ENCODE measurements around the gene NSUN7.

NSUN7 gene

DNA sequence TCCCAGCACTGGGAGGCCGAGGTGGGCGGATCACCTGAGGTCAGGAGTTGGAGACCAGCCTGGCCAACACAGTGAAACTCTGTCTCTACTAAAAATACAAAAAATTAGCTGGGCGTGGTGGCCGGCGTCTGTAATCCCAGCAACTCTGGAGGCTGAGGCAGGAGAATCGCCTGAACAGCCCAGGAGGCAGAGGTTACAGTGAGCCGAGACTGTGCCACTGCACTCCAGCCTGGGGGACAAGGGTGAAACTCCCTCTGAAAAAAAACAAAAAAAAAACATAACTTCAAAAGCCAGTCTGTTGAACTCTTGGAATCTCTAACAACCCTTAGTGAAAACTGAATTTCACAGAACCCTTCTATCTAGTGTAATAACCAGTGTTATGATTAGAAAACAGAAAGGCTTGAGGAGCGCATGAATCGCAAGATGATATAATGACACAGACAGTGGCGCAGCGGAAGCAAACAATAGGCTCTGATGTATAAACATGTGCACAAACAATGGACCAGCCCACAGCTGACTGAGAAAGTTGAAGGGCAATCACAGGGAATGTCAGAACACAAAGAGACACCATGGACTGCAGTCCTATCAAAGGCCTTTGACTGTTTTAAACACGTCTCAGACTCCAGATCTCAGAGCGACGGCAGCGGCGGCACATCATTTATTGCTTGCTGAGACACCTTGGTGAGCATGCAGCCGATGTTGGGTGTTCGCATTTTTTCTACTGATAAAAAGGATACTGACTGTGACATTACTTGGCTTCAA lies 81.6 kb downstream of the NSUN7 start:
- Histone ChIP-seq H3K4me3 (ENCODE audit: low read depth in 1 of 2, low read length in 2 of 2) (no peak overlapping the region), H3K36me3 (ENCODE audit: insufficient read depth, low read length) (no peaks in the 10 kb centered on the region), H3K9me3 (ENCODE audit: insufficient read depth, low read length, severe bottlenecking) (no peaks in the 10 kb centered on the region), H2AFZ (ENCODE audit: low read depth, low read length) (no peak overlapping the region), H3K4me1 (ENCODE audit: insufficient read depth, low read length) (no peaks in the 10 kb centered on the region), H4K20me1 (ENCODE audit: insufficient read depth, low read length) (no peaks in the 10 kb centered on the region), H3K9ac (ENCODE audit: low read depth, low read length) (no peak overlapping the region), H3K27me3 (ENCODE audit: insufficient read depth, low read length, poor library complexity) (no peaks in the 10 kb centered on the region), H3K27ac (ENCODE audit: low read length) (no peak overlapping the region), H3K79me2 (ENCODE audit: insufficient read depth, low read length) (no peaks in the 10 kb centered on the region), H3K4me2 (ENCODE audit: insufficient read depth, low read length) (no peak overlapping the region)
- no peak for ATAC-seq (ENCODE audit: insufficient read depth, low read depth)
- no peak for DNase-seq
- TF ChIP-seq EZH2 (IDR thresholded peaks at IDR 0.05; ENCODE audit: borderline replicate concordance, low read depth, low read length, severe bottlenecking): no peak
- TF ChIP-seq, protein P1, sequence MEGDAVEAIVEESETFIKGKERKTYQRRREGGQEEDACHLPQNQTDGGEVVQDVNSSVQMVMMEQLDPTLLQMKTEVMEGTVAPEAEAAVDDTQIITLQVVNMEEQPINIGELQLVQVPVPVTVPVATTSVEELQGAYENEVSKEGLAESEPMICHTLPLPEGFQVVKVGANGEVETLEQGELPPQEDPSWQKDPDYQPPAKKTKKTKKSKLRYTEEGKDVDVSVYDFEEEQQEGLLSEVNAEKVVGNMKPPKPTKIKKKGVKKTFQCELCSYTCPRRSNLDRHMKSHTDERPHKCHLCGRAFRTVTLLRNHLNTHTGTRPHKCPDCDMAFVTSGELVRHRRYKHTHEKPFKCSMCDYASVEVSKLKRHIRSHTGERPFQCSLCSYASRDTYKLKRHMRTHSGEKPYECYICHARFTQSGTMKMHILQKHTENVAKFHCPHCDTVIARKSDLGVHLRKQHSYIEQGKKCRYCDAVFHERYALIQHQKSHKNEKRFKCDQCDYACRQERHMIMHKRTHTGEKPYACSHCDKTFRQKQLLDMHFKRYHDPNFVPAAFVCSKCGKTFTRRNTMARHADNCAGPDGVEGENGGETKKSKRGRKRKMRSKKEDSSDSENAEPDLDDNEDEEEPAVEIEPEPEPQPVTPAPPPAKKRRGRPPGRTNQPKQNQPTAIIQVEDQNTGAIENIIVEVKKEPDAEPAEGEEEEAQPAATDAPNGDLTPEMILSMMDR (IDR thresholded peaks at IDR 0.05; ENCODE audit: borderline replicate concordance, extremely low read depth, low read length, poor library complexity, severe bottlenecking): no peak

DNA sequence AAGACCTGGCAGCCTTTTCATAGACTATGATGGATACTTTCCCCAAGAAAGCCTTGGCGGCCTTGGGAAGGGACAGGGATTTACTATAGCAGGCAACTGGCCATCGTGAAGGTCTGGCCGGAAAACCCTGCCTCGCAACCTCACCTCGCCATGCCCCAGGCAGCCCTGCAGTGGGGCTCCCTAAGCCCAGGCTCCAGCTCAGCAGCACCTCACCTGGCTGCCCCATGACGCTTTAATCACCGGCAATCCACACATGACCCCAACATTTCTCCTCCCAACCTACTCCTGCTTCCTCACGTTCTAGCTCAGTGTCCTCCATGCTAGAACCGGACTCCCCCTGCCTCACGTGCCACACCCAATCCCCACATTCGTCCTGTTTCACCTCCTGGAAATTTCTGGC lies 82.4 kb downstream of the NSUN7 start:
- H3K4me1 ChIP-seq (ENCODE audit: insufficient read depth, low read length): no peaks in the 10 kb centered on the region

DNA sequence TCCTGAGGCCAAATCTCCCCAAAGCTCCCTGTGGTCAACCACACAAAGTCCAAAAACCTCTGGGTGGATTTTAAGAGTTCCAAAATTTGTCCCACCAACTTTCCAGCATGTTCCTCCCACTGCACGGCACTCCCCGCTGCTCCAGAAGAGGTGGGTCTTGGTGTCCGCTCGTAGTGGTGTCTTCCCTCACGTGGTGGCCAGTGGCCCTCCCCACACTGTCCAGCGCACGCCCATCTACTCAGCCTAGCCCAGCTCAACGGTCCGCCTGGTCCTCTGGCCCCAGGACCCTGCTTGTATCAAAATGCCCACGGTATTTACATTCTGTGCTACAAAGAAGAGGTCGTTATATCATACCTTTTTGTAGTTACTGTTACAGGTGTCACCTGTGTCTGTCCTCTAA lies 83.5 kb downstream of the NSUN7 start:
- Histone ChIP-seq H3K4me2 (ENCODE audit: insufficient read depth, low read length) (no peak overlapping the region), H3K4me3 (ENCODE audit: low read depth in 1 of 2, low read length in 2 of 2) (no peak overlapping the region), H3K27ac (ENCODE audit: low read length) (no peak overlapping the region), H2AFZ (ENCODE audit: low read depth, low read length) (no peak overlapping the region), H3K4me1 (ENCODE audit: insufficient read depth, low read length) (no peaks in the 10 kb centered on the region), H3K36me3 (ENCODE audit: insufficient read depth, low read length) (no peaks in the 10 kb centered on the region), H3K79me2 (ENCODE audit: insufficient read depth, low read length) (no peaks in the 10 kb centered on the region), H4K20me1 (ENCODE audit: insufficient read depth, low read length) (no peaks in the 10 kb centered on the region), H3K27me3 (ENCODE audit: insufficient read depth, low read length, poor library complexity) (no peaks in the 10 kb centered on the region), H3K9me3 (ENCODE audit: insufficient read depth, low read length, severe bottlenecking) (no peaks in the 10 kb centered on the region), H3K9ac (ENCODE audit: low read depth, low read length) (no peak overlapping the region)
- DNase-seq (no peak), ATAC-seq (ENCODE audit: insufficient read depth, low read depth) (no peak)
- no peak for TF ChIP-seq EZH2 (IDR thresholded peaks at IDR 0.05; ENCODE audit: borderline replicate concordance, low read depth, low read length, severe bottlenecking)
- TF ChIP-seq, protein P1 (IDR thresholded peaks at IDR 0.05; ENCODE audit: borderline replicate concordance, extremely low read depth, low read length, poor library complexity, severe bottlenecking): no peak

More for the DNA sequence above, 82.4 kb downstream of the NSUN7 start:
- DNase-seq (no peak), ATAC-seq (ENCODE audit: insufficient read depth, low read depth) (no peak)
- Histone ChIP-seq H3K36me3 (ENCODE audit: insufficient read depth, low read length) (no peaks in the 10 kb centered on the region), H3K9ac (ENCODE audit: low read depth, low read length) (no peak overlapping the region), H4K20me1 (ENCODE audit: insufficient read depth, low read length) (no peaks in the 10 kb centered on the region), H3K4me3 (ENCODE audit: low read depth in 1 of 2, low read length in 2 of 2) (no peak overlapping the region), H3K4me2 (ENCODE audit: insufficient read depth, low read length) (no peak overlapping the region), H3K79me2 (ENCODE audit: insufficient read depth, low read length) (no peaks in the 10 kb centered on the region), H3K27me3 (ENCODE audit: insufficient read depth, low read length, poor library complexity) (no peaks in the 10 kb centered on the region), H3K27ac (ENCODE audit: low read length) (no peak overlapping the region), H3K9me3 (ENCODE audit: insufficient read depth, low read length, severe bottlenecking) (no peaks in the 10 kb centered on the region), H2AFZ (ENCODE audit: low read depth, low read length) (no peak overlapping the region)
- TF ChIP-seq EZH2 (IDR thresholded peaks at IDR 0.05; ENCODE audit: borderline replicate concordance, low read depth, low read length, severe bottlenecking): no peak
- TF ChIP-seq, protein P1 (IDR thresholded peaks at IDR 0.05; ENCODE audit: borderline replicate concordance, extremely low read depth, low read length, poor library complexity, severe bottlenecking): no peak
